Measurements from ENCODE around the gene TRAIP.
"Not testable (repeated sequence)": the region's sequence is repeated elsewhere in the genome, so short reads cannot be mapped to it uniquely, and the experiment has no call there.

The TRAIP gene

DNA sequence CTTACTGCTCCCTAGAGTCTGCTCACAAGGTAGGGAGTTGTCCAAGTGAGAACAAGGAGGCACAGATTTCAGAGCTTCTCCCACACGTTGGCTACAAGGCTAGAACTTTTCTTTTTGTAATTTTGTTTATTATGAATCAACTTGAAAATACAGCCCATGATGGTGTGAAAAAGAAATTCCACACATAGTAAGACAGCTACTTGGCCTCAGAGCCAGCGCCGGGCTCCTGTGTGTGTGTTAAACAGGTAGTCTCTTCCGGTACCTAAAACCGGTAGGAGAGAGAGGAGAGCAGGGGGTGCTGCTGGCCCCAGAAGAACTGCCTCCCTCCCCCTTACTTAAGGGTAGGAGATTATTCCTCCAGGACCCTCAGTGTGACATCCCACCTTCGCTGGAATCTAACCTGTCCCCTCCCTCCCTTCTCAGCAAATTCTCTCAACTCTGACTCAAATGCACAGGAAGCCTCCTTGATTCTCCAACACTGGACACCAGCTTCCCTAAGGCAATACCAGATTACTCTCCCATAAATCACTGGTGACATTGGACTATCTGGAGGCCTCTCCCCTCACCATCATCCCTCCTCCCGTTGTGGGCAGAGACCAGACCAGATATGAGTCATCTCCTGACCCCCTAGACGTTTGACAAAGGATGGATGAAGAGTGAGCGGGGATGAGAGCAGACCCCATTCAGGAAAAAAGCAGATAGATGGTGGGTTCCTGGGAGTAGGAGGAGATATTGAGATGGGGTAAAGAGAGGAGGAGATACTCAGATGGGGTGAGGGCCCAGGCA is 65.5 kb downstream of the TRAIP start:
- no peak for DNase-seq

DNA sequence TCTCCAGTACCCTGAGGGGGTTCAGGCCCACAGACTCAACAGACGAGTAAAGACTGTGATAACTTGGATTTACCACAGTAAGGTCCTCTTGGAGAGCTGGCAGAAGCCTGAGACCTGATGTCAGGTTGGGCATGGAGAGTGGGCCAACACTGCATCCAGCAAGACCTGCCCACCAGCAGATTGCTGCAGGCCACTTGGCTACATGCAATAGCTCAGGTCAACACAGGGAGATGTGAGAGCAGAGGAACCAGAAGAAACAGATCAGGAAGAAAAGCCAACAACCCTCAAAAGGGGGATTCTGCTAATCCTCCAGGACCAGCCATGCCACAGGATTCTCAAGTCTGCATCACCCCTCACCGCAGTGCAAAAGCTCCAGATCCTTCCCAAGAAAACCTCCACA is 68.3 kb downstream of the TRAIP start:
- DNase-seq = no peak

DNA sequence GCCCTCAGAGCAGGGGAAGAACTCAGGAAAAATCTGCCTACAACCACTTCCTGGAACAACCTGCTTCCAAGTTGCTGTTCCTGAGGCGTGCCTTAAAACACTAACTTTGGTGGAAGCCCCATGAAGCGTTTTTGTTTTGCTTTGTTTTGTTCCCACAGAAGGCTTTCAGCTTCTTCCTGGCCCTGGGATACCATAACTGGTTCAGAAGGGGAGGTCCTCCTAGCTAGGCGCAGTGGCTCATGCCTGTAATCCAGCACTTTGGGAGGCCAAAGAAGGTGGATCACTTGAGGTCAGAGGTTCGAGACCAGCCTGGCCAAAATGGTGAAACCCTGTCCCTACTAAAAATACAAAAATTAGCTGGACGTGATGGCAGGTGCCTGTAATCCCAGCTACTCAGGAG is 68.8 kb downstream of the TRAIP start:
- no peak for DNase-seq

DNA sequence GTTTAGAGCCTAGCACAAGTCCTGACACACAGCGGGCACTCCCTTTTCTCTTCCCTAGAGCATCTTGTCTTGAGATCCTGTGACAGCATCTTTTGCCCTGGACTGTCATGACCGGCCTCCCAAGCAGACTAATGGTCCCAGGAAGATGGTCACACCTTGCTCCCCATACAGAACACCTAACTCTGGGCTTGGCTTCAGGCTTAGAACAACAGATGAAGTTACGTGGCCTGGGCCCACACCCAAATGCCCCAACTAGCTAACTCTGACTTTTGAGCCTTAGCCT is 69.2 kb downstream of the TRAIP start:
- no peak for DNase-seq

DNA sequence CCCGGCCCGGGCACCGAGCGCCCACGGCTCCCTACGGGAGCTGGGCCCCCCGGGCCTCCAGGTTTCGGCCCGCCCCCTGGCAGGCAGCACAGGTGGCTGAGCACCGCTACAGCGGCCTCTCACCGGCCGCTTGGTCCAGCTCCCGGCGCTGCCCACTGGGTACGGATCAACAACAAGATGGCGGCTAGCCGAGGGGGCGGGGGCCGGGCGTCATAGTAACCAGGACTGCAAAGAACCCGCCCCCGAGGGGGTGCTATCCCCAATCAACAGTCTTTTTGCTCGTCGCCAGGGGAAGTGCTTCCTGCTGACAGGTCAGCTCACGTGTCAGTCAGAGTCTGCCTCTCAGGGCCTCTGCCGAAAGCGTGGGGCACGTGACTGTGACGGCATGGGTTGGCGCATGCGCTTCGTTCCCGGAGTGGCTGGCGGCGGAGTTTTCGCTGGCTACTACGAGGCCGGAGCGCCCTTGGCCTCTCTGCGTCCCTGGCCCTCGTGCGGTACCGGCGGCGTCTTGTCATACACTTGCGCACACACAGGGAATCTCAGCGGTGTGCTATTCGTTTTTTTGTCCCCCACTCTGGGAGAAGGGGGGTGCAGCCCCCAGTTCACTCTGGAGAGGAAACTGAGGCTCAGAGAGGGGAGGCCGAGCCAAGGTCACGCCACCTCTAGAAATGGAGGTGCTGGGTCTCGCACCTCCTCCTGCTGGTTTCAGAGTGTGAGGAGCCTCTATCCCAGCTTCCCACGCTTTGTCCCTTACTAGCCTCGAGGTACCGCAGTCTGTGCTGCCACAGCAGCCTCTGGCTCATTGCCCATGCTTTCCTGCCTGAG is 69.8 kb downstream of the TRAIP start, which contains the start of gene IP6K1:
Gene IP6K1 (minus strand): TSS at position 186 of the 825 bp plus-strand sequence. CDS start 38,502 bp downstream, outside the sequence.
- peak; percentile 100 for DNase-seq

DNA sequence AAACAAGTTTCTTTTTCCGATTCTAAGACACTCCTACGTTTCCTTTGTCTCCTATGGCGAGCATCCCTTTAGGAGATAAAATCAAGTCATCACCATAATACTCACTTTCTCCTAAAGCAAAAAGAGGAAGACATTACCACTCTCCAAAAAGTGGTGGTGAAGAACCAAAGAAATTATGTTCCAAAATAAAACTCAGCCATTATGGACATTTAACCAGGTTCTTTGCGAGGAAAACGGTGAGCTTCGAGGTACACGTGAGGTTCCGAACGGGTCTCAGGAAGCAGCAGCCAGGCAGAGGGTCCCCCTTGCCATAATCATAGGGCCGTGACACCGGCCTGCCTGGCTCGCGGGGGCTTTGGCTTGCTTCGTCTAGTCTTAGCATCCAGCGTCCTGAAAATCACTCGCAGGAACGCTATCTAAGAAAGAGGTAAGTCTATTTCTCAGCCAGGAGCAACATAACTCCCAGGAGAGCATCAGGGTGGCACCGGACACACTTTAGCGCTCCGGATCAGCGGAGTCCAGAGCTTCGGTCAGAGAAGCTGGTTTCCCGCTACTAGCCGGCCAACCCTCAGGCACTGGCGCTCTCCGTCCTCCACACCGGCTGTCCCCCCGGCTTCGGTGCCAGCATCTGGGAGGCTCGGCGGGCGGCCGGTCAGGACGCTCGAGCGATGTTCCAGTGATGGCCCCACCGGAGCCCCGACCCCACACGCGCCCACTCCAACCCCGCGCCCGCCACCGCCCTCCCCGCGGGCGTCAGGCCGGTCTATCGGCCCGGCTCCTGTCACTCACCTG is 70.6 kb downstream of the TRAIP start:
- peak in 1 of 2 donors; percentile 36 for DNase-seq

DNA sequence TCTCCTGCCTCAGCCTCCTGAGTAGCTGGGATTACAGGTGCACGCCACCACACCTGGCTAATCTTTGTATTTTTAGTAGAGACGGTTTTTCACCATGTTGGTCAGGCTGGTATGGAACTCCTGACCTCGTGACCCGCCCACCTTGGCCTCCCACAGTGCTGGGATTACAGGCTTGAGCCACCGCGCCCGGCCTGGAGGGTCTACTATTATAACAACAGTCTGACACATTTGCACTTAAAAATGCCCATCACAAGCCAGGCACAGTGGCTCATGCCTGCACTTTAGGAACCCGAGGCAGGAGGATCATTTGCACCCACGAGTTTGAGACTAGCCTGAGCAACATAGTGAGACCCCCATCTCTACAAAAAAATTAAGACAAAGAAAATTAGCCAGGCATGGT is 74.1 kb downstream of the TRAIP start:
- DNase-seq = not testable (repeated sequence)

DNA sequence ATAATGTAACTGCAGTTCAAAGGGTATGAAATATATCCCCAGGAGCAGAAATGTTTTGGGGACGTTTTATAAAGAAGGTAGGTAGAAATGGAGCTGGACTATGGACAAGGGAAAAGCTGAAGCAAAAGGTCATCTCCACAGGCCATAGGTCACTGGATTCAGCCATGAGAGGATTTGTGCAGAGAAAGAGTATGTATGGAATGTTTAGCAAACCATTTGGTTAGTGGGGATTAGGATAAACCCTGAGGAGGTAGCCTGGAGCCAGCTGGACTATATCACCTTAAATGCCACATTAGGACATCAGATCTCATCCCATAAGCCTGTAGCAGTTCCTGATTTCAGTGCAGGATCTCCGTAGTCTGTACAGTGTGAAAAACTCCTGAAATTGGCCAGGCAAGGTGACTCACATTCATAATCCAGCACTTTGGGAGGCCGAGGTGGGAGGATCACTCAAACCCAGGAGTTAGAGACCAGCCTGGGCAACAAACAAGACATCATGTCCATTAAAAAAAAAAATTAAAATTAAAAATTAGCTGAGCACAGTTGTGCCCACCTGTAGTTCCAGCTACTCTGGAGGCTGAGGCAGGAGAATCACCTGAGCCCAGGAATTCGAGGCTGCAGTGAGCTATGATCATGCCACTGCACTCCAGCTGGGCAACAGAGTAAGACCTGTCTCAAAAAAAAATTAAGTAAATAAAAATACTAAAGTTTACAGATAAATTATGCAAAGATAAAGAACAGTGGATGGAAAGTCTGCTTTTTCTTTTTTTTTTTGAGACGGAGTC is 74.8 kb downstream of the TRAIP start:
- no peak for DNase-seq

DNA sequence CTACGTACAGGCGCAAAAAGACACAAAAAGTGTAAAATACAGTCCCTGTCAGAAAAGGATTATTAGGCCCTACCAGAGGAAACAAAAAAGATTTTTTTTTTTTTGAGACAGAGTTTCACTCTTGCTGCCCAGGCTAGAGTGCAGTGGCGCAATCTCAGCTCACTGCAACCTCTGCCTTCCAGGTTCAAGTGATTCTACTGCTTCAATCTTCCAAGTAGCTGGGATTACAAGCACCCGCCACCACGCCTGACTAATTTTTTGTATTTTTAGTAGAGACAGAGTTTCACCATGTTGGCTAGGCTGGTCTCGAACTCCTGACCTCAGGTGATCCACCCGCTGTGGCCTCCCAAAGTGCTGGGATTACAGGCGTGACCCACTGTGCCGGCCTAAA is 75.4 kb downstream of the TRAIP start:
- not testable (repeated sequence) for DNase-seq

DNA sequence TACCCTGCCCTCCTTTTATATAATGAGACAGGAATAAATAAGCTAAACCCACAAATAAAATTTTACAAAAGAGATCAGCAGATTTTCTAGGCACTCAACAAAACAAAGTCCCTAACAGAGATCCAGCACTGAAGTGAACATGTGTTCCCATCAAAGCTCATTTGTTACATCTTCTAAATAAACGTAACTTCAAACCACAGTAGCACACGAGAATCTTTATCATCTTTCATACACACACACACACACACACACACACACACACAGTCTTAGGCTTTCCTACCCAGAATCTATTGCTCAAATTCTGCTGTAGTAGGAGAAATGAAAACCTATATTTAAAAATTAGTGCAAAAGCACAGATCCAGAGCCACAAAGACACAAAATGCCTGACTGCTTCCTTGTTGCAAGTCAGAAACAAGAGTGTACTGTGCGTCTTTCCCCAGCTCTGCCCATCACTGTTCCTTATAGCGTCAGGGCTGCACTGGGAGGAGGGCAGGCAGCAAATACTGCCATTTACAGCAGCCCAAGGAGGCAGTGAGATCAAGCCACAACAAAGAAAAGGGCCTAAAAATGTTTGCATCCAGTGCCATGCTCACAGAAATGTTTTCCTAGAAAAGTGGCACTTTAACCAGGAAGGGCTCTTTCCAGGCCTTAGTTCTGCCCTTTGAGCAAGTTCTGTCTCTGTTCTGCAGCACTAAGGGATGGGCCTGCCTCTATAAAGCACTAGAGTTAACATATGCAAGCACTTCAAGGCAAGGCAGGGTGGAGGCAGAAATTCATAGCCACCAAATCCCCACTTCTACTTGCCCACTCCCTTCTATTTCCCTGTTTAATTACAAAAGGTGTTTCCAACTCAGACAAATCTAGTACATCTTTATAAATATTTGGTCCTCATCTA is 76.0 kb downstream of the TRAIP start:
- no peak for DNase-seq

DNA sequence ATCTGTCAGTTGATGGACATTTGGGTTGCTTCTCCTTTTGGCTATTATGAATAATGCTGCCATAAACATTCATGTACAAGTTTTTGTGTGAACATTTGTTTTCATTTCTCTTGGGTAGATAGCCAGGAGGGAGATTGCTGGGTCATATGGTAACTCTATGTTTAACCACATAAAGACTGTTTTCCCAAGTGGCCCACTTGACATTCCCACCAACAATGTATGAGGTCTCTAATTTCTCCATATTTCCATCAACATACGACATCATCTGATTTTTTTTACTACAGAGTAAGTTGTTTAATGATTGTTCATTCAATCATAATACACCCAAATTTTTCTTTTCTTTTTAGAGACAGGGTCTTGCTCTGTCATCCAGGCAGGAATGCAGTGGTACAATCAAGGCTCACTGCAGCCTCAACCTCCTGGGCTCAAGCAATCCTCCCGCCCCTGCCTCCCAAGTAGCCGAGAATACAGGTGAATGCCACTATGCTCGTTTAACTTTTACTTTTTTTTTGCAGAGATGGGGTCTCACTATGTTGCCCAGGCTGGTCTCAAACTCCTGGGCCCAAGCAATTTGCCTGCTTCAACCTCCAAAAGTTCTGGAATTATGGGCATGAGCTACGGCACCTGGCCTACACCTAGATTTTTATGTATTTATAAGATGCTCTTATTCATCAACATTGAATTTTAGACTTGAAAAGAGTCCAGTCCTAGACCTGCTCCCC is 76.8 kb downstream of the TRAIP start:
- DNase-seq = no peak
